ENCODE measurements around the gene NADK2. TPM values are rescaled to one million over a fixed set of nuclear protein-coding genes. Genes with fewer than 3 reads are reported as not detected.

Gene NADK2
- total RNA-seq, 2 donors from 2014 or later: 13.1 to 19.6 TPM

GRCh38 chr5:36240779-36241630 is 720 bp downstream of the NADK2 start:
- peak; percentile 75 for DNase-seq (ENCODE audit: low spot score)
- no peak for ATAC-seq
- Mint-ChIP-seq H3K36me3 (no peaks in the 10 kb centered on the region), H3K27ac (peak overlapping the region; percentile 4 to 87), H3K4me1 (ENCODE audit: low read depth in 2 of 2) (peaks cover 23 to 39% of the 10 kb centered on the region in 2 donors), H3K4me3 (peak overlapping the region; percentile 75), H3K9me3 (no peaks in the 10 kb centered on the region), H3K27me3 (no peaks in the 10 kb centered on the region)

GRCh38 chr5:36239370-36240293 is 2.1 kb downstream of the NADK2 start:
- DNase-seq (ENCODE audit: low spot score) (no peak), ATAC-seq (no peak)
- H3K9me3 Mint-ChIP-seq: no peaks in the 10 kb centered on the region
- H3K27me3 Mint-ChIP-seq: no peaks in the 10 kb centered on the region
- peak overlapping the region; percentile 4 to 63 for H3K27ac Mint-ChIP-seq
- peaks cover 23 to 39% of the 10 kb centered on the region in 2 donors for H3K4me1 Mint-ChIP-seq (ENCODE audit: low read depth in 2 of 2)
- peak overlapping the region; percentile 75 for H3K4me3 Mint-ChIP-seq
- H3K36me3 Mint-ChIP-seq: no peaks in the 10 kb centered on the region

GRCh38 chr5:36238502-36239295 is 3.0 kb downstream of the NADK2 start:
- Mint-ChIP-seq H3K4me1 (ENCODE audit: low read depth in 2 of 2) (peaks cover 21 to 34% of the 10 kb centered on the region in 2 donors), H3K36me3 (no peaks in the 10 kb centered on the region), H3K27ac (no peak overlapping the region)

GRCh38 chr5:36237751-36238150 is 4.0 kb downstream of the NADK2 start:
- H3K4me3 Mint-ChIP-seq: no peak overlapping the region
- ATAC-seq: no peak
- H3K4me1 Mint-ChIP-seq (ENCODE audit: low read depth in 2 of 2): peaks cover 18 to 28% of the 10 kb centered on the region in 2 donors

More at GRCh38 chr5:36238502-36239295, 3.0 kb downstream of the NADK2 start:
- ATAC-seq: no peak
- no peak for DNase-seq (ENCODE audit: low spot score)
- Mint-ChIP-seq H3K9me3 (no peaks in the 10 kb centered on the region), H3K27me3 (no peaks in the 10 kb centered on the region), H3K4me3 (no peak overlapping the region)

GRCh38 chr5:36236801-36237200 is 4.9 kb downstream of the NADK2 start:
- H3K27me3 Mint-ChIP-seq: no peaks in the 10 kb centered on the region
- no peak overlapping the region for H3K4me3 Mint-ChIP-seq
- DNase-seq (ENCODE audit: low spot score) (no peak), ATAC-seq (no peak)
- peaks cover 13 to 22% of the 10 kb centered on the region in 2 donors for H3K4me1 Mint-ChIP-seq (ENCODE audit: low read depth in 2 of 2)
- no peaks in the 10 kb centered on the region for H3K9me3 Mint-ChIP-seq
- H3K27ac Mint-ChIP-seq: no peak overlapping the region
- H3K36me3 Mint-ChIP-seq: no peaks in the 10 kb centered on the region

More at GRCh38 chr5:36237751-36238150, 4.0 kb downstream of the NADK2 start:
- Mint-ChIP-seq H3K36me3 (no peaks in the 10 kb centered on the region), H3K27me3 (no peaks in the 10 kb centered on the region), H3K27ac (no peak overlapping the region), H3K9me3 (no peaks in the 10 kb centered on the region)
- no peak for DNase-seq (ENCODE audit: low spot score)

GRCh38 chr5:36232533-36232932 is 9.2 kb downstream of the NADK2 start:
- H3K4me3 Mint-ChIP-seq: no peak overlapping the region
- H3K9me3 Mint-ChIP-seq: no peaks in the 10 kb centered on the region
- no peaks in the 10 kb centered on the region for H3K4me1 Mint-ChIP-seq (ENCODE audit: low read depth in 2 of 2)
- H3K36me3 Mint-ChIP-seq: no peaks in the 10 kb centered on the region
- ATAC-seq: no peak
- no peaks in the 10 kb centered on the region for H3K27me3 Mint-ChIP-seq
- no peak overlapping the region for H3K27ac Mint-ChIP-seq
- DNase-seq (ENCODE audit: low spot score): no peak

GRCh38 chr5:36230151-36230790 is 11.5 kb downstream of the NADK2 start:
- no peak overlapping the region for H3K27ac Mint-ChIP-seq
- ATAC-seq (no peak), DNase-seq (ENCODE audit: low spot score) (no peak)
- H3K36me3 Mint-ChIP-seq: peaks cover 6% of the 10 kb centered on the region
- no peaks in the 10 kb centered on the region for H3K9me3 Mint-ChIP-seq
- H3K4me3 Mint-ChIP-seq: no peak overlapping the region
- H3K27me3 Mint-ChIP-seq: no peaks in the 10 kb centered on the region
- H3K4me1 Mint-ChIP-seq (ENCODE audit: low read depth in 2 of 2): no peaks in the 10 kb centered on the region

- Mint-ChIP-seq H3K4me3 (no peak overlapping the region), H3K9me3 (no peaks in the 10 kb centered on the region), H3K4me1 (ENCODE audit: low read depth in 2 of 2) (no peaks in the 10 kb centered on the region), H3K36me3 (peaks cover 6% of the 10 kb centered on the region), H3K27ac (no peak overlapping the region), H3K27me3 (no peaks in the 10 kb centered on the region)
- no peak for DNase-seq (ENCODE audit: low spot score)
- no peak for ATAC-seq
Observed at GRCh38 chr5:36228505-36228904, 13.2 kb downstream of the NADK2 start.

- Mint-ChIP-seq H3K4me3 (no peak overlapping the region), H3K27me3 (no peaks in the 10 kb centered on the region), H3K4me1 (ENCODE audit: low read depth in 2 of 2) (no peaks in the 10 kb centered on the region), H3K9me3 (no peaks in the 10 kb centered on the region), H3K27ac (no peak overlapping the region), H3K36me3 (peaks cover 6% of the 10 kb centered on the region)
- no peak for DNase-seq (ENCODE audit: low spot score)
- ATAC-seq: no peak
Observed at GRCh38 chr5:36227046-36227445, 14.7 kb downstream of the NADK2 start.

GRCh38 chr5:36222620-36223019 is 19.1 kb downstream of the NADK2 start:
- peaks cover 10% of the 10 kb centered on the region for H3K36me3 Mint-ChIP-seq
- no peaks in the 10 kb centered on the region for H3K4me1 Mint-ChIP-seq (ENCODE audit: low read depth in 2 of 2)
- H3K27me3 Mint-ChIP-seq: no peaks in the 10 kb centered on the region
- DNase-seq (ENCODE audit: low spot score) (no peak), ATAC-seq (no peak)
- no peak overlapping the region for H3K27ac Mint-ChIP-seq
- no peaks in the 10 kb centered on the region for H3K9me3 Mint-ChIP-seq
- H3K4me3 Mint-ChIP-seq: no peak overlapping the region

GRCh38 chr5:36217988-36218387 is 23.7 kb downstream of the NADK2 start:
- H3K36me3 Mint-ChIP-seq: peaks cover 9% of the 10 kb centered on the region
- no peaks in the 10 kb centered on the region for H3K4me1 Mint-ChIP-seq (ENCODE audit: low read depth in 2 of 2)

GRCh38 chr5:36217567-36217966 is 24.2 kb downstream of the NADK2 start:
- DNase-seq (ENCODE audit: low spot score) (no peak), ATAC-seq (no peak)
- H3K4me1 Mint-ChIP-seq (ENCODE audit: low read depth in 2 of 2): no peaks in the 10 kb centered on the region
- no peaks in the 10 kb centered on the region for H3K9me3 Mint-ChIP-seq
- H3K4me3 Mint-ChIP-seq: no peak overlapping the region
- H3K27me3 Mint-ChIP-seq: no peaks in the 10 kb centered on the region
- H3K27ac Mint-ChIP-seq: no peak overlapping the region
- peaks cover 12% of the 10 kb centered on the region for H3K36me3 Mint-ChIP-seq

More at GRCh38 chr5:36217988-36218387, 23.7 kb downstream of the NADK2 start:
- Mint-ChIP-seq H3K27me3 (no peaks in the 10 kb centered on the region), H3K9me3 (no peaks in the 10 kb centered on the region), H3K27ac (no peak overlapping the region), H3K4me3 (no peak overlapping the region)
- no peak for DNase-seq (ENCODE audit: low spot score)
- ATAC-seq: no peak

GRCh38 chr5:36215910-36216309 is 25.8 kb downstream of the NADK2 start:
- H3K4me1 Mint-ChIP-seq (ENCODE audit: low read depth in 2 of 2): no peaks in the 10 kb centered on the region
- no peak overlapping the region for H3K4me3 Mint-ChIP-seq
- ATAC-seq (no peak), DNase-seq (ENCODE audit: low spot score) (no peak)
- no peak overlapping the region for H3K27ac Mint-ChIP-seq
- peaks cover 11% of the 10 kb centered on the region for H3K36me3 Mint-ChIP-seq
- no peaks in the 10 kb centered on the region for H3K27me3 Mint-ChIP-seq
- H3K9me3 Mint-ChIP-seq: no peaks in the 10 kb centered on the region

Data from natural killer cell treated with Interleukin-12 subunit alpha and Interleukin-12 subunit beta and Interleukin-15 and Interleukin-18, amount 100 ng/mL, for 72 hours (primary cell).